Activated gamma-delta T cell treated with Interleukin-2 at 50 U/mL for 16 hours (primary cell): ENCODE measurements around the gene ASF1B.
"Not testable (repeated sequence)": the region's sequence is repeated elsewhere in the genome, so short reads cannot be mapped to it uniquely, and the experiment has no call there.

ENCODE experiments used
- DNase-seq: peaks from one replicate; pipeline ENCODE4 v3.0.0-alpha.2; 2020

The ASF1B gene

DNA sequence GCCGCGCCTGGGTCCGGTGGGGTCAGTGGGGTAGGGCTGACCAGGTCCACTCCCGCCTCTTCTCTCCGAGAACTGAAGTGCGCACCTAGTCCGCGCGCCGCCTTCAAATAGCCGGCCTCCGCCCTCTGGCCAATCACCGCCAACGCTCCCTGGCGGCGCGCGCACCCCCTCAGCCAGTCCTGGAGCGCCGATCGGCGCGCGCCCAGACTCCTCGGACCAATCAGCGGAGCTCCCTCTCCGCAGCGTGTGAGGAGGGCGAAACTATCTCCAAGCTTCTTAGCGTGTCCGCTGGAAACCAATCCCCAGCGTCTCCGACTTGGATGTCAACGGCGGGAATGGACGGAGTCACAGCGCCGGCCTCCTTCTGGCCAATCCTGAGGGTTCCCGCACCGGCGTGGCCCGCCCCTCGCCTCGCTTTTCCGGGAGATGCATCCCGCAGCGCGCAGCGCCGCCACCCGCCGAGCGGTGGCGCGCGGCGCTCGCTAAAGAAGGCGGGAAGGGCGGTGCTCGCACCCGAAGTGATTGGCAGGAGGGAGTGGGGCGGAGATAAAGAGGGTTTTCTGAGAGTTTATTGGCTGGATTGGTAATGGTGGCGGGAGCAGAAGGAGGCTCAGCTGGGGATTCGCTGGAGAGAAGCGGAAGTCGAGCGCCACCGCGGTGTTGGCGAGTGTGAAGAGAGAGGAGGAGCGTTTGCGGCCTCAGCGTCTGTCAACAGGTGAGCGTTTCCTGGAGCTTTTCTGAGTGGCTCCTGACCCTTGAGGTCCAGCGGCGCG lies at the start of gene ASF1B:
Gene ASF1B, minus strand, starts transcription at position 81 of the 773 bp plus-strand sequence. CDS start 133 bp downstream, outside the sequence.
- peak; percentile 96 for DNase-seq

DNA sequence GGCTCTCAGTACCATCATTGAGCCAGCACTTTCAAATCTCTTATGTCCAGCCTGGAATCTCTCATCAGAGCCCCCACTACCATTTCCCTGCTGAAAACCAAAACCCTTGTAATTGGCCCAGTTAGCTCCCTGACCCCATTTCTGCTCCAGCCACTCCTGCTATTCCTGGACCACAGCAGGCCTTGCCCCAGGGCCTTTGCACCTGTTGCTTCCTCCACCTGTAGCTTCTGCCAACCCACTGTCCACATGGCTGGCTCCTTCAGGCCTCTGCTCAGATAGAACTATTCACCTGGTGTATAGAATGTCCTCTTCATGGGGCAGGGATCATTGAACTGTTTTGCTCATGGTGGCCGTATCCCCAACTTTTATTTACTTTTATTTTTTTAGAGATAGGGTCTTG lies 49.3 kb upstream of the ASF1B start:
- not testable (repeated sequence) for DNase-seq

DNA sequence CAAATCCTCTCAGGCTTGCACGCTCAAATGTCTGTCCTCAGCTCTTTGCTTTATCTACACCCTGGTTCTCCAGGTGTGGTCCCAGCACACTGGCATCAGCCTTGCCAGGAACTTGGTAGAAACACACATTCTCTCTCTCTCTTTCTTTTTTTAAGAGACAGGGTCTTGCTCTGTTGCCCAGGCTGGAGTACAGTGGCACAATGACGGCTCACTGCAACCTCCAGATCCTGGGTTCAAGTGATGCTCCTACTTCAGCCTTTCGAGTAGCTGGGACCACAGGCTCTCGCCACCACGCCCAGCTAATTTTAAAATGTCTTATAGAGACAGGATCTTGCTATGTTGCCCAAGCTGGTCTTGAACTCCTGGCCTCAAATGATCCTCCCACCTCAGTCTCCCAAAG lies 48.8 kb upstream of the ASF1B start:
- DNase-seq = no peak

DNA sequence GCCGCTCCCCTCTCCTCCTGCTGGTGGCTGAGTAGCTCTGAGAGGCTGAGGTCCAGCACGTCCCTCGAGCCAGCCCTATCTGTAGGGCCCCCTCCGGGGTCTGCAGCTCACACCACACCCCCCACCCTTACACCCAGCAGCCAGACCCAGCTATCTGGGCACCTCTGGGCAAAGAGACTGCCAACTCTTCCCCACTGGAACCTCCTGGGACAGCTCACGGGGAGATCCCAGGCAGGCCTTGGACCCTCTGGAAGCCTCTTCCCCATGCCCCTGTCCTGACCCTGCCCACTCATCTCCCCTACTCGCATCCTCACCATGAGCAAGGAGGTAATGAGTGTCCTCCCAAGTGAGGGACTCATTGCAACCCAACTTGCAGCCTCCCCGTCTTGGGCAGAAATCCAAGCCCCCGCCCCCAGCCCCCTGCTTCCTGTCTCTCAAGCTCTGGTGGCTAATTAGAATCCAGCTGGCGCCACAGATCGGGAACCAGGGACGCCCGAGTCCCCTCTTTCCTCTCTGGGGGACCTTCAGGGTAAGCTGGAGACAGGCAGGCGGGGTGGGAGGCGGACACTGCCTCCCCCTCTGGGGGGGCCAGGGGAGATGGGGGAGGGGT lies 47.5 kb upstream of the ASF1B start:
- no peak for DNase-seq

DNA sequence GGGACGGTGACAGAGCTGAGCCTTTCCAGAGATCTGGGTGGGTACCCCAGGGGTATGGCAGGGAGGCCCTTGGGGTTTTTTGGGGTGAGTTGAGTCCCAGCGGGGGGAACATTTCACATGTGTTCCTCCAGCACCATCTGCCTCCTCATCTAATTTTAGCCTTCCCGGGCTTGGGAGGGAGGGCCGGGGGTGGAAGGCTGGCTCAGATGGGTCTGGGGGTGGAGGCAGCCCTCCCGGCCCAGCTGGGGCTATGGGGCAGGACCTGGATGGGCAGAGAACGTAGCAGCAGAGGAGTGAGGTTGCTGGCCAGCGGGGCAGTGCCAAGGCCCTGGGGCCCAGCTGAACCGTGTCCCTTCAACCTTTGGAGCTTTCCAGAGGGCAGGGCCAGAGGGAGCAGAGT lies 46.1 kb upstream of the ASF1B start:
- DNase-seq = no peak

DNA sequence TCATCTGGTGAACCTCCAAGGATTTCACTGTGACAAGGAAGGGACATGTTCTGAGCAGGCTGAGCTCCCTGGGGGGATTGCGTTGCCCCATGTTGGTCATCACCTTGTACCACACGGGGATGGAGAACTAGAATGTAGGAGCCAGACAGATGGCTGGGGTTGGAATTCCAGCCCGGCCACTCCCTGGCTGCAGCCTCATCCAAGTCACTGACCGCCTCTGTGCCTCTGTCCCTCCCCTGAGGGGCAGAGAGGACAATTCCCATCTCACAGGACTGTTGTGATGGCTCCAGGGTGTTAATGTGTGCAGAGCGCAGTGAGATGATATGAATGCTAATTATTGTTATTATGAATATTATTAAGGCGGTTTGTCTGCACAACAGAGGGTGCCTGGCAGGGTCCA lies 45.5 kb upstream of the ASF1B start:
- DNase-seq = no peak

DNA sequence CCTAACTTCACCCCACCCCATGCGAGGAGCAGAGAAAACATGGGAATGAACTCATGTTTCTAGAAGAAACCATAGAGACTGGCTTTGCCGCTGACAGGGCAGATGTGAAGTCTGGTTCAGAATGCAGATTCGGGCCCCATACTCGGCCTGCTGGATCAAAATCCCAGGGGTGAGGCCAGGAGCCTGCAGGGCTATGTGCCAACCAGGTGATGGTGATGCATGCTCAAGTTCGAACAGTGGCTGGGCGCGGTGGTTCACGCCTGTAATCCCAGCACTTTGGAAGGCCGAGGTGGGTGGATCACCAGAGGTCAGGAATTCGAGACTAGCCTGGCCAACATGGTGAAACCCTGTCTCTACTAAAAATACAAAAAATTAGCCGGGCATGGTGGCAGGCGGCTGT lies 44.8 kb upstream of the ASF1B start:
- not testable (repeated sequence) for DNase-seq

DNA sequence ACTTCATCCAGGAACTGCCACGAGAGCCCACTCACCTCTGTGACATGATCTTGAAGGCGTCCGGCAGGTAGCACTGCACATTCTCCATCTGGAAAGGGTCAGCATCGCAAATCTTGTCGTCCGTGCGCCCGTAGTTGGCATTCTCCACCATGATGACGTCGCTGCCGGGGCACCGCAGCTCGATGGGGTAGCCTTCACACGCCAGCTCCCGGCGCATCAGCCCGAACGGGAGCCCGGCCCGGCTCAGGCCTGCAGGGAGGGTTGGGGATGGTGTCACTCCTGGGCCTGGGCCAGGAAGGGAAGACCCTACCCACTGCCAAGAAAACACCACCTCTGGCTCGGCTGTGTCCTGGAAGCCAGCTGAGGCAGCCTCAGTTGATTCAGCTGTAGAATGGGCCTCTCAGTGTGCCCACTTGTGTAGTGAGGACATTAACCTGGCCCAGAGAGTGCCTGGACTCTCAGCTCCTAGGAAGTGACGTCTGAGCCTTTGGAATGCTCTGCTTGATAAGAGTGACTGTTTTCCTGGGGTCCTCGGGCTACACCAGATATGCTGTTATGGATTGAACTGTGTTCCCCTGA lies 41.2 kb upstream of the ASF1B start:
- DNase-seq = no peak

DNA sequence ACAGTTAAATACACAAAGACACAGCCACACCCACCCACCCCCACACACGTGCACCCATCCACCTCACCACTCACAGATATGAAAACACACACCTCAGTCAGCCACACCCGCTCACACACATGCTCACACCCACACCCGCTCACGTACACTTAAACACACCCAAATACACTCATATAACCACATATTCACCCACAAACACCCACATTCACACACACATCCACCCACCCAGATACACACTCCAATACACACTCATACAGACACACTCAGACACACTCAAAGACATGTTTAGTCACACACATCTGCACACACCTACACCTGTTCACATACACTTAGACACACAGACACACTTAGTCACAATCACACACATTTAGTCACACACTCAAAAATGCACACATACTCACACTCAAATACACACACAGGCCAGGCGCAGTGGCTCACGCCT lies 39.0 kb upstream of the ASF1B start:
- DNase-seq = no peak

DNA sequence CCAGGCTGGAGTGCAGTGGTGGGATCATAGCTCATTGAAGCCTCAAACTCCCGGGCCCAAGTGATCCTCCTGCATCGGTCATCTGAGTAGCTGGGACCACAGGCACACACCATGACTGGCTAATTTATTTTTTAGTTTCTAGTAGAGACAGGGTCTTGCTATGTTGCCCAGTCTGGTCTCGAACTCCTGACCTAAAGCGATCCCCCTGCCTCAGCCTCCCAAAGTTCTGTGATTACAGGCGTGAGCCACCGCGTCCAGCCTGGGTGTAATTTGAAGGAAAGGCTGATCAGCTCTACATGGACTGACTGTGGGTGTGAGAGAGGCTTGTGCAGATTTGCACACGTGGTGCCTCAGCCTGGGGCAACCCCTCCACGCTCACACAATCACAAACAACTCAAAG lies 38.5 kb upstream of the ASF1B start:
- no peak for DNase-seq

DNA sequence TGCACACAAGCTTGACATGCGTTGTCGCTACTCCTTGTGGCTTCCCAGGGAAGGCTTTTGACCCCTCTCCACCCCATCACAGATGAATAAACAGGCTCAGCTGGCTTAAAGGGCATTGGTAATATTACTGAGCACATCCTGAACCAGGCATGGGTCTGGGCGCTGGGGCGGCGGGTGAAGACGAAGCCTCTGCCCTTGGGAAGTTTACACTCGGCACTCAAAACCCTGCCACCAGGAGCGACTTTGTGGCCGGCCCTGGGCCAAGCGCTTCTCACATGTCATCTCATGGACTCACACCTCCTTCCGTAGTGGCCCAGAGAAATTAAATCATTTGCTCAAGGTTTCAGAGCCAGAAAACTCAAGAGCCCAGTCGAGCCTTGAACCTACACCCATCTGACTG lies 32.6 kb upstream of the ASF1B start:
- no peak for DNase-seq

DNA sequence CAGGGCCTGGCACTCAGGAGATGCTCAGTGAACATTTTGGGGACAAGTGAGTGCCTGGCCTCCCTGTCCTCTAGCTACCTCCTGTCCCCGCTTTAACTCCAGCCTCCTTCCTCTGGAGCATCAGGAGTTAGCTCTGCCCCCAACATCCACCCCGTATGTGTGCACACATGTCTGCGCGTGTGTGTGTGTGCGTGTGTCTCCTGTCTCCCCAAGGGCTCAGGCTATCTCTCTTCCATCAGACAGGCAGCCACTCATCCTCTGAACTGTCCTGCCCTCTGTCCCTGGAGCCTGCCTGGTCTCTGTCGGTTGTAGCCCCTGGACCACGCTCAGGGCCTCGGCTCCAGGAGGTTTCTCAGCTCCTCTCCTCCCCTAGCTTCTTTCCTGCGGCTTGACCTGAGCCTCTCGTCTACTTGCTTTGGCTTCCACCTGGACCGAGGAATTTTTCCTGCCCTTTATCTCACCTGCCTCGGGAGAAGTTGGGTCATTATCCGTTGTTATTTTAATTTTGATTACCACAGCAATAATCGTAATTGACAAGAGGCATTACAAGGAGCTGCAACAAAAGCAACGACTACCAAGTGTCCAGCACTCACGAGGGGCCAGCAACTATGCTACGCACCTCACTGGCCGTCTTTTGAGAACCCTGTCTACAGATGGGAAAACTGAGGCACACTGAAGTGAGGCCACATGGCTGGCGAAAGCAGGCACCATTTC lies 32.0 kb upstream of the ASF1B start:
- DNase-seq = no peak

DNA sequence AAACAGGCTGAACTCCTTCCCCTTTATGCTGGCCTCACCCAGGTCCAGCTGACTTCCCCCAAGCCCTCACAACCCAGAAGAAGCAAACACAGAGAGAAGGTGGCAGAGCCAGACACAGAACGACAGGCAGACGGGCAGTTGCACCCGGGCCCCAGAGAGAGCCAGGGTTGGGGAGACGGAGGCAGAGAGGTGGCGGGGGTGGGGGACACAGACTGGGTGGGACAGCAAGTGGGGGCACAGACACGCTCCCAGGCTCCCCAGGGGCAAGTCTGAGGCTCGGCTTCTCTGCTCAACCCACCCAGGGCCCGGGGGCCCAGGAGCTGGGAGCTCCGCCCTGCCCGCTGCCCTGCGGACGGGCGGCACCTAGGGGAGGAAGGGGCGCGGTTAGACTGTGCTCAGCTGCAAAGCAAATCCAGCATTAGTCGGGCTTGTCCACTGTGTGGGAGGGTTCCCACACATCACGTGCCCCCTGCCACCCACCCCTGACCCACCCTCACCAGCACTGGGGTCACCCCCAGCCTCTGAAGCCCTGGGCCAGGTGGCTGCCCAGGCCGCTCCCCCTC lies 31.3 kb upstream of the ASF1B start:
- peak; percentile 44 for DNase-seq

DNA sequence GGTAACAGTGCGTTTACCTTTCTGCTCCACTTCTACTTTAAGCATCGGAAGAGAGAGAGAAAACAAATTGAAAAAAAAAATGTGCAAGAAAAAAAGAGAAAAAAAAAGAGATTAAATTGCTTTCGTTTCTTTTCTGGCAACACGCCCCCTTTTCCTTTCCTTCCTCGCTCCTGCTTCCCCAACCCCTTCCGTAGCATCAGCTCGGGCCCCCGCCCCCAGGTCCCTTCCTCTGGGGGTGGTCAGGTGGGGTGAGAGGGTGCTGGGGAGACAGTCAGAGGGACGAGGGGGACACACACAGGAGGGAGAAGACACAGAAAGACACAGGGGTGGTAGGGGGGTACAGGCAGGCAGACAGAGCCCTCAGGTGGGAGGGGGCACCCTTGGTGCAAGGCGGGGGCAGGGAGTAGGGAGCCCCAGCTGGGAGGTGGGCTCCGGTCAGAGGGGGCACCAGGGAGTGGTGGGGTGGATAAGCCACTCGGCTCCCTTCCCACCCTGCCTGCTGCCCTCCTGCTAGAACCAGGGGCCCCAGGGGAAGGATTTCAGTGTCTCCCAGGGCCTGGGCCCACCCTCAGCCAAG lies 30.7 kb upstream of the ASF1B start:
- DNase-seq = no peak

DNA sequence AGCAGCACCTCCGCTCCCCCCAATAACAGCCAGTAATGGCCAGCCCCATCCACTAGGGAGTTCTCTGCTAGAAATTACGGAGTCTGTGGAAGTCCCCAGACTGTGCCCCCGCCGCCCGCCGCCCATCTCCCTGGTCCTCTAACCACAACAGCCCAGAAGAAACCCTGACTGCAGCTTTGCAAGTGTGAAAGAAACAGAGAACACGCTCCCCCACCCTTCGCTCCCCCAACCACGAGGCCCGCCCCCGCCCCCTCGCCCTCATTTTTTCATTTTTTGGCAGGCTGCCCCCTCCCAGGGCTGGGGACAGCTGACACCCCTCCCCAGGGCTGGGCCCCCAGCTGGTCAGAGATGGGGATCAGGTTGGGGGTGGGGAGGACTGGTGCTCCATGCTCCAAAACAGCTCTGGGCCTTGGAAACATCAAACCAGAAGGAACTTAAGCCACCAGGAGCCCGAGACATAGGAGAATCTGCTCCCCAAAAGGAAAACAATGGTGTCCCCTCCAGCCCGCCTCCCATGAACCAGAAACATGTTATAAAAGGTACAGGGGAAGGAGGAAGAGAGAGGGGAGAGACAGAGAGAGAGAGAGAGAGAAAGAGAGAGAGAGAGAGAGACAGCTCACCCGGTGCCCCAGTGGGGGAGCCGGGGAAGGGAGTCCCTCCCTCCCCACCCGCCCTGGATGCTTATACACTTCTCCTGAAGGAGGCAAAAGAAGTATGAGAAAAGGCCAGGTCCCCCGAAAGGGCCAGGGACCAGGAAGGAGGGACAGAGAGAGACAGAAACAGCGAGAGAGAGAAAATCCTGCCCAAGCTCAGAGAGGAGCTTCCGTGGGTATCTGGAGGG lies 29.8 kb upstream of the ASF1B start:
- DNase-seq = peak; percentile 28

DNA sequence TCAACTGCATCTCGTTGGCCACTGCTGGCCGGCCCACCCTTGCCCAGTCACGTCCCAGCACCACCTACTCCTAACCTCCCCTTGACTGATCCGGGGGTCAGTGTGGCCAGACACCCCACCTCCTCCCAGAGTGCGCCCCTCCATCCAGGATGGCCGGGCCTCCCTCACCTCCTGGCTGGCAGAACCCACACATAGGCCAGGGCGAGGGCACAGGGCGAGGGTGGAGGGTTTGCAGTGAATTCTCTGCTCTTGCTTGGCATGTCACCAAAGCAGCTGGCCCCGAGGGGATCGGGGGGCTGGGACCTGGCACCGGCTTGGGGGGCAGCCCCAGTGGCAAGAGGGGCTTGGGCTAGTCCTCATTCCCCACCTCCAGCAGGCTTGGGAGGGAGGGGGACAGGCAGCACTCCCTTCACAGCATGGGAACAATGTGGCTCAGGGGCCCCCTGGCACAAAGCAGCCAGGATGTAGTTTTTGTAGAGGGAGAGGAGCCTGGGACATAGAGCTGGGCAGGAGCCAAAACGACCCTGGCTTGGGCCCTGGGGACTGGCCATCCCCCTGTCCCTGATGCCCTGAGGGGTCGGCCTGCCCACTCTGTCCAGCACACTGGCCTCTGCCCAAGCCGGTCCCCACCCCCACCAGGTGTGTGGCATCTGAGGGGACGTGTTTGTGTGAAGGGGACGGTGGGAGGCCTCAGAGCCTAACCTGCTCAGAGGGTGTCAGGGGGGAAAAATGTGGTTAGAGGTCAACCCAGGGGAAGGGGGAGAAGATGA lies 28.5 kb upstream of the ASF1B start:
- DNase-seq = no peak

DNA sequence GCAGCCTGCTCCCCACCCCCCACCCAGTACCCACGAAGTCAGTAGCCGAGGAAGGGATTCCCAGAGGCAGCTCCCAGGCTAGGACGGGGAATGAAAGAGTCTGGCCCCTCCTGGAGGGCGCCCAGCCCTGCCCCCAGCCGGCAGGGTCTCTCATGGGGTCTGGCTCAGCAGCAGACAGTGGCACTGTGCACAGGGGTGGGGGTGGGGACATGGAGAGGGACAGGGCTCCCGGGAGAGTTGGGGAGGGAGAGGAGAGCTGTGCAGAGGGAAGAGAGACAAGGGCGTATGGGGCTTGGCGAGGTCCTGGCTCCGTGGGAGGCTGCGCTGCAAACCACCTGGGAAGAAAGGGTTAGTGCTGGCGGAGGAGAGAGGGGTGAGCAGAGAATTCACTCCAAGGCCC lies 27.7 kb upstream of the ASF1B start:
- no peak for DNase-seq

DNA sequence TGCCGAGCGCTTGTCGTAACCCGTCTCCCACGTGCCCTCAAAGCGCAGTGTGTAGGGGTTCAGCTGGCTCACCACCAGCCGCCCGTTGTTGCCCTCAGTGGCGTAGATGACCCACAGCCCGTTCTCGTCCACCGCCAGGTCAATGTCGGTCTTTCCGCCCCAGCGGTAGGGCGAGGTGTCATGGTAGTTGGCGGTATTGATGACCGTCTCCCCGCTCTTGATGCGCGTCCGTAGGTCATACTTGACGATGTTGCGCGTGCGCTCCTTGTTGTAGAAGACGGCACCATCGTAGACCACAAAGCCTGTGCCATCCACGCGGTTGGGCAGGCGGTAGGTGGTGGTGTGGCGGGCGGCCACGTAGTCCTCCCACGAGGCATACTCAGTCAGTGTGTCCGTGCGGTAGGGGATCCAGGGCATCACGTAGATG lies 26.5 kb upstream of the ASF1B start:
- DNase-seq = no peak

DNA sequence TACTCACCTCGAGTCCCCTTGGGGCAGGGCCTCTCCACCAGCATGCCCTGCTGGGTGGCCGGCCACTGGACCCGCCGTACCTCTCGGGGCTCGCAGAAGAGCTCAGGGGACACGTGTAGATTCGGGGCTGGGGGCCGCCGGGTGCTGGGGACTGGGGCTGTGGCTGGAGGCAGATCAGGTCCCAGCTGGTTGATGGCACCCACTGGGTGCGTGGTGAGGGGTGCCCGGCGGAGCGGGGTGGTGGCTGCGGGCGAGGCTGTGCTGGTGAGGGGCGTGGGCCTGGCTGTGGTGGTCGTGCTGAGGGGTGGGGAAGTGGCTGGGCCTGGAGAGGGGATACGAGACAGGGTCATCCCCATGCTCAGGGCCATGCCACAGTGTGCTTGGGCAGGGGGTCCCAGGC lies 24.9 kb upstream of the ASF1B start:
- DNase-seq = no peak

DNA sequence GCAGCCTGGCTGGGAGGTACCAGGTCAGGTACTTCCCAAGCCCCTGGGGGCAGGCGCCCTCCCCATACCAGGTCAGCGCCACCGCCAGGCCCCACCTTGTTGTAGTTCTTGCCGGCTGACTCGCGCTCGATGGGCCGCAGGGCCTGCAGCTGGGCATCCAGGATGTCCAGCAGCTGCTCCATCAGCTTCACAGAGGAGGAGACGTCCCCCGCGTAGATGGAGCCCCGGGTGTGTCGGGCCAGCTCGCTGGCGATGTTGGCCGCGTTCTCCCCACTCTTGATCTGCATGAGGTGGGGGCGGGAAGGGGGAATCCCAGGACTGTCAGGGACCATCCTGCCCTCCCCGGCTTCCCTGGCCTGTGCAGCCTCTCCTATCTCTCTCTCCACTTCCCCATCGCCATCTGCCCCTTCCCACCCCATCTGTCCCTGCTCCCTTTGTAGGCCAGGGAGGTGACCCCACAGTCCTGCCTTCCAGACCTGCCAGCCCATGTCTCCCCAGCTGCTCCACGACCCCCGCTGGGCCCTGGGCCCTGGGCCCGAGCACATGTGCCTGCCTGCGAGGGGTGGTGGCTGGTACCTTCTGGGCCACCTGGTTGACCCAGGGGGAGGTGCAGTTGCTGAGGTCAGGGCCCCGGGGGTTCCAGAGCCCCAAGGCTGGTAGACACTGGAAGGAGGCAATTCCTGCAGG lies 23.8 kb upstream of the ASF1B start:
- no peak for DNase-seq

DNA sequence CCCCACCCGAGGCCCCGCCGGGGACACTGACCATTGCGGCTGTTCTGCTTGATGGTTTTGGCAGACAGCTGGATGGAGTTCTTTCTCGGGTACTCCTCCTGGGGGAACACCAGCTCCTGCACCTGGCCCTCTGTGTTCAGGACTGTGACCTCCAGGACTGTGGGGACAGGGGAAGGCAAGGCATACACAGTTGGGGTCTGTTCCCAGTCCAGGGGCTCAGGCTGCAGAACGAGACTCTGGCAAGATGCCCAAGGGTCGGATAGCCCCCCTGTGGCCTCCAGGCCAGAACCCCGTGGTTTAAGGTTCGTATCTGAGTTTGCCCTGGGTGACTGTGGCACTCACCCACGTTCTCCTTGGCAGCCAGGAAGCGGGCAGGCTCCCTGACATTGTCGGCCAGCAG lies 22.7 kb upstream of the ASF1B start:
- no peak for DNase-seq
